HG03354 (cell line): ENCODE data around the gene PLEKHA7.
A peak's percentile ranks its signal among the peaks of the same experiment; 100 is the strongest.
"Not testable (repeated sequence)": the region's sequence is repeated elsewhere in the genome, so short reads cannot be mapped to it uniquely, and the experiment has no call there.

Source experiments
- ATAC-seq: cut with Tn5 transposase; IDR thresholded peaks from one replicate; pipeline ENCODE4 v1.9.1; 2021; ENCODE audit warnings: mild to moderate bottlenecking; ENCODE audit not compliant: unreplicated experiment, poor library complexity, severe bottlenecking

The PLEKHA7 gene

GRCh38 chr11:17010851-17011420, 3.3 kb downstream of the PLEKHA7 start:
- ATAC-seq: no peak

DNA sequence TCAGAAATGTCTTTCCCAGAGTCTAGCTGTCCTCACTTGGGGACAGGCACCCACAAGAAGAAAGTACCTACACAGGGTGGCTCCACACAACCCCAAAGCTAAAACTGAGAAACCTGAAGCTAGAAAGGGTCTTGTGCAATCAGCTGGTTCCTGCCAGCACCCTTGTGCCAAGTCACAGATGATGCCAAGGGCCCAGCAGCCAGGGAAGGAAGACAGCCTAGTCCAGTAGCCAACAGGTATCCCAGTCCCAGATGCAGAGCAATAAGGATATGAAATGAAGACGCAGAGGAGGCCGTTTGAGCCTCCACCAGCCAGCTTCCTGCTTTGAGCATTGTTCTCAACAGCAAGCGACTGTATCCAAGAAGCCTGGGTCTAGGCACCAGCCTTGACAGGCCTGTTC, 6.1 kb downstream of the PLEKHA7 start:
- ATAC-seq: no peak

DNA sequence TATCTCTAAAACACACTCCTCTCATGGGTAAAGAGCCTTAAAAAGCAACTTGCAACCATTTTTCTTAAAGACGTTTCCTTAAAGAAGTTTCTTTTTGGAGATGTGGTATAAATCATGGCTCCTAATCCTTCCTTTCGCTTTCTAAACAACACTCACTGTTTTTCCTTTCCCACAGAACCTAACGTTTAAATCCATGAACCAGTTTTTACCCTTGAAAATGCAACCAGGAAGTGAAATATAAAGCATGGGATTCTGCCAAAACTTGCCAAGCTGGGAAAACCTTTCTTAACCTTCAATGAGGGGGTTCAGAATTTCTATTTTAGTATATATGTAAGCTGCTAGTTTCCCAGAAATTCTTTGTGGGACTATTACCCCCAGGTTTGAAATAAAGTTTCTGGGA, 8.6 kb downstream of the PLEKHA7 start:
- no peak for ATAC-seq

- no peak for ATAC-seq
These were observed 9.6 kb downstream of the PLEKHA7 start for GRCh38 chr11:17004486-17005148.

GRCh38 chr11:17003426-17003825, 10.8 kb downstream of the PLEKHA7 start:
- no peak for ATAC-seq

- no peak for ATAC-seq
These were observed 11.7 kb downstream of the PLEKHA7 start for GRCh38 chr11:17002543-17002942.

GRCh38 chr11:17001806-17002205, 12.4 kb downstream of the PLEKHA7 start:
- ATAC-seq: no peak

DNA sequence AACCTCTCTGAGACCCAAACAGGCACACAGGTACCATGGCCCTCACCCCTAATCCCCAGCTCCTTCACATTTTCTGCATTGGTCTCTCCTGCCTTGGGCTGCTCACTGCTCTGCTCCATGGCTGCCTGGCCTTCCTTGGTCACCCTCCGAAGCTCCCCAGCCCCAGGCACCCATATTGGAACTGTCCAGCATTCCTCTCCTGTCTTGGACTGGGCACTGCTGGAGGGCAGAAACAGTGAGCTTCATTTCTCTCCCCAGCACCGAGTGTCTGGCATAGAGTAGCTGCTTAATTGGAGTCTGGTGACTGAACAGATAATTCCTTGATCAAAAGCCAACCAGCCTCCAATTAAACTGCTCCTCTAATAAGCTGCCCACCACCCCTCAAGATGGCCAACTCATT, 13.2 kb downstream of the PLEKHA7 start:
- ATAC-seq: no peak

- not testable (repeated sequence) for ATAC-seq
These were observed 14.0 kb downstream of the PLEKHA7 start for GRCh38 chr11:17000253-17000652.

- no peak for ATAC-seq
These were observed 15.1 kb downstream of the PLEKHA7 start for GRCh38 chr11:16999116-16999515.

GRCh38 chr11:16997624-16998023, 16.6 kb downstream of the PLEKHA7 start:
- ATAC-seq: no peak

GRCh38 chr11:16993495-16993894, 20.7 kb downstream of the PLEKHA7 start:
- ATAC-seq: peak; percentile 57

DNA sequence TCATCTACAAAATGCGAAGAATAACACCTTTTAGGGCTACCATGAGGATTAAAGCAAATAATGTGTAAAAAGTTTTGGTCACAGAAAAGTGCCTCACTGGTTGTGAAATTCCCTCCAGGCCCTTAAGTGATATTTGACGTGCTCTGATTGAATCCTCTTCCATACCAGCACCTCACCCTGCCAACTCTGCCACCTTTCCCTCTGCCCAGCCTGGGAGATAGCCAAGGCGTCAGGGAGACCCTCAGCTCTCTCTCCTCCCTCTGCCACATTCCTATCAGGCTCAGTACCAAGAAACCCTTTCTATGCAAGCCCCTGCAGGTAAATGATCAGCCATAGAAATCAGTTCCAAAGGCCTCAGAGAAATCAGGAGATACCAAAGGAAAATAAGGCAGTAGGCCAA, 21.4 kb downstream of the PLEKHA7 start:
- no peak for ATAC-seq

GRCh38 chr11:16989554-16989953, 24.7 kb downstream of the PLEKHA7 start:
- no peak for ATAC-seq

GRCh38 chr11:16987205-16987568, 27.0 kb downstream of the PLEKHA7 start:
- ATAC-seq: no peak

GRCh38 chr11:16986434-16987204, 27.6 kb downstream of the PLEKHA7 start:
- peak; percentile 98 for ATAC-seq

DNA sequence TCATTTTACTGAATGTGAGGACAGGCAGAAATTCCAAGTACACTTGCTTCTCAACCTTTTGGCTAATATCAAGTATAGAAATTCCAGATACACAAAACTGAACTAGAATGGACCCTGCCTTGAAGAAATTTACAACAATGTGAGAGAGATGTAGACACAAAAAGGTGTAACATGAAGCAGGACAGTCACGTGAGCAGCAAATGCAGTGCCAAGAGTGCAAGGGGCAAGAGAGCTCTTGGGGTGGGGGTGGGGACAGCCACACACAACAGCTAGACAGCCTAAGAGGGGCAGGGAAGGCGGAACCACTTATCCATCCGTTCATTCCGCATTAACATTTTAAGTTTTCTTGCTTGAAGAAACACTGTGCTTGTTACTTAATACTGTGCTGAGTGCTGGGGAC, 28.9 kb downstream of the PLEKHA7 start:
- no peak for ATAC-seq

DNA sequence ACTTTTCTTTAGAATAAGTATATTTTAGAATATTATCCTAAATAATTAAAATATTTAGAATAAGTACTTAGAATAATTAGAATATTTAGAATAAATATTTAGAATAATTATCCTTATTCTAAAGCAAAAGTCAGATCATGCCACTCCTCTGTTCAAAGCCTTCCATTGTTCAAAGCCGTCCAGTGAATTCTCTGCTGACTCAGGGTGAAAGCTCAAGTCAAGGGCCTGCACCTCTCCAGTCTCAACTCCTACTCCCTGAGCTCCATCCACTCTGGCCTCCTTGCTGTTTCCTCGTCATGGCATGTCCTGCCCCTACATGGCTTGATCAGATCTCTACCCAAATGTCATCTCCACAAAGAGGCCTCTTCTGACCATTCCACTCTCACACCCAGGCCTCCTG, 30.0 kb downstream of the PLEKHA7 start:
- no peak for ATAC-seq

GRCh38 chr11:16982809-16983208, 31.4 kb downstream of the PLEKHA7 start:
- no peak for ATAC-seq

DNA sequence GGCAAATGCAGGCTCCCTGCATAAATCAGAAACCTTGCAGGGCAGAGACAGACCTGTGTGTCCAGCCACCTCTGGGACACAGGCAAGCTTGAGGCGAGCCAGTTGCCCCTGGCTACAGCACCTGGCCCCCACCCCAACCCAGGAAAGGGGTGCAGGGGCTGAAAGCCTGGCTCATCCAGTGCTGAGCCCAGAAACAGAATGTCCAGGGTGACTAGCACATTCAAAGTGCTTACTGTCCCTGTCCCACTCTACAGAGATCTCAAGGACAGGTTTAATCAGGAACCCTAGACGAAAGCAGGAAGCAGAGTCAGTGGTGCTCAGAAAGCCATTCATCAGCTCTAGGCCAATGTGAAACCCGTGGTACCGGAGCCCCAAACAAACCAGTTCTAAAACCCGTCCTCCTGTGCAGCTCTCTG, 31.9 kb downstream of the PLEKHA7 start:
- no peak for ATAC-seq

DNA sequence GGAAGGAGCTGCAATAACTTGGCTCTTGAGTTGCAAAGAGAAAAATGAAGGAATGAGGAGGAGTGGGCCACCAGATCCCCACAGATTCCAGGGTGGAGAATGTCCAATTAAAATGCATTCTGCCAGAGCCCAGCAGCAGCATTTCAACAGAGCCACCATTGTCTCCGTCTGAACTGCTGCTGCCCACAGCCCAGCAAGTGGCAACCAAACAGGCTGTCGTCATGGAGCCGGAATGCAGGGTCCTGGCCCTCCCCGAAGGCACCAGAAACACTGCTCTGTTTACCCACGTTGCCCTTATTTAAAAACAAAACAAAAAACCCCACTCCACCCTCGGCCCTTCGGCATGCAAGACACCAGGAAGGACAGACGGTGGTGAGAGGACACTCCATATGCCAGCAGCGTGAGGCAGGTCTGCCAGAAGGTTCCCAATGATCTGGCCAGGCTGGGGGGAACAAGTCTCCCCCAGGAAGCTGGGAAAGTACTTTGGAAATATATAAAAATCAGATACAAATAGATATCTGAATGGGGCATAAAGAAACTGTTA, 32.5 kb downstream of the PLEKHA7 start:
- no peak for ATAC-seq
